ENCODE results near the gene TLX2. TPM values are rescaled to one million over a fixed set of nuclear protein-coding genes. Genes with fewer than 3 reads are reported as not detected.
A peak's percentile ranks its signal among the peaks of the same experiment; 100 is the strongest.

The TLX2 gene
- total and polyA plus RNA-seq, 2 of the 4 experiments (the other 2 are of a cell fraction) = not detected

- Histone ChIP-seq H2BK20ac (ENCODE audit: low read depth, low read length) (peak overlapping the region; percentile 32; the same call in 1 of the 2 replicates), H3K27ac (ENCODE audit: insufficient read depth, low read length) (peak overlapping the region; percentile 91), H4K91ac (ENCODE audit: insufficient read depth, low read depth, low read length) (peak overlapping the region; percentile 98), H3K4me2 (ENCODE audit: low read depth, low read length) (peak overlapping the region; percentile 87), H4K20me1 (ENCODE audit: insufficient read depth, low read length) (no peaks in the 10 kb centered on the region; the same call in 1 of the 2 replicates), H2BK120ac (ENCODE audit: low read depth, low read length) (peak overlapping the region; percentile 84), H2AK9ac (replicated peaks; ENCODE audit: low read depth, low read length, poor library complexity) (peak overlapping the region; percentile 97), H3K27me3 (ENCODE audit: control insufficient read depth, insufficient read depth, low read length) (no peaks in the 10 kb centered on the region), H4K5ac (ENCODE audit: low read depth, low read length) (peak overlapping the region; percentile 97; the same call in 1 of the 2 replicates), H3K9ac (ENCODE audit: low read depth, low read length) (peak overlapping the region; percentile 90), H3K79me1 (ENCODE audit: low read depth in 1 of 2, low read length in 2 of 2) (peaks cover 20 to 75% of the 10 kb centered on the region in 2 experiments), H3K4ac (ENCODE audit: low read depth, low read length) (peak overlapping the region; percentile 98), H4K8ac (ENCODE audit: low read depth in 2 of 2, low read length in 2 of 2) (peak overlapping the region in 1 of 2 experiments; percentile 94; a peak in 2 of 4 replicates), H3K23ac (ENCODE audit: low read depth, low read length) (peak overlapping the region; percentile 94), H3K9me1 (ENCODE audit: insufficient read depth, low read length) (peaks cover 16% of the 10 kb centered on the region; the same call in 1 of the 2 replicates), H3K14ac (replicated peaks; ENCODE audit: low read depth, low read length) (peak overlapping the region; percentile 98), H2AK5ac (ENCODE audit: low read depth, low read length) (peak overlapping the region; percentile 90), H2AFZ (replicated peaks; ENCODE audit: low read length, poor library complexity) (peak overlapping the region; percentile 98), H3K56ac (ENCODE audit: extremely low read depth, insufficient read depth, low read length) (peak overlapping the region; percentile 36), H3K18ac (ENCODE audit: low read depth, low read length) (peak overlapping the region; percentile 77; the same call in 1 of the 2 replicates), H3K9me3 (ENCODE audit: control insufficient read depth, insufficient read depth, low read length) (no peaks in the 10 kb centered on the region), H3K4me1 (ENCODE audit: control insufficient read depth, insufficient read depth, low read length) (peaks cover 24% of the 10 kb centered on the region), H2BK15ac (ENCODE audit: low read depth, low read length) (peak overlapping the region; percentile 3; the same call in 1 of the 3 replicates), H3K36me3 (ENCODE audit: control insufficient read depth, insufficient read depth, low read length) (peaks cover 25% of the 10 kb centered on the region), H3K4me3 (ENCODE audit: insufficient read depth, low read depth, low read length) (peak overlapping the region; percentile 78; the same call in 1 of the 2 replicates), H2BK5ac (ENCODE audit: low read depth, low read length, poor library complexity, severe bottlenecking) (peak overlapping the region; percentile 87)
- 79% methylated on average over 13 of the region's 21 CpGs; no CpG with 5 or more reads in 1 of the 2 experiments for WGBS, 2 experiments (ENCODE audit: extremely low coverage in 2 of 2, insufficient read length in 1 of 2)
- ATAC-seq (ENCODE audit: low read depth) (no peak), DNase-seq (no peak)
- ChIA-PET POLR2A (ENCODE audit: unreplicated experiment) (interaction anchor here (1.5 kb wide), 1 partner anchor 15 kb away, joined by 3 read pairs; no protein-coding TSS in a partner anchor), CTCF (no interaction called here)
- intact Hi-C loops (cut with micrococcal nuclease) = no loop called here
- in situ Hi-C loops (cut with MboI; ENCODE audit: low sequenced_read_pairs) = no loop called here
- TF ChIP-seq CTCF (conservative IDR thresholded peaks at IDR 0.05; ENCODE audit: low read depth, low read length) = no peak
- TF ChIP-seq CHD1 (IDR thresholded peaks at IDR 0.05; ENCODE audit: low read depth, low read length) = no peak
- TF ChIP-seq MAZ (IDR thresholded peaks at IDR 0.05; ENCODE audit: borderline replicate concordance, low read depth, low read length) = no peak
- no peak for TF ChIP-seq MXI1 (IDR thresholded peaks at IDR 0.05; ENCODE audit: borderline replicate concordance, low read depth, low read length)
- TF ChIP-seq, protein P1, sequence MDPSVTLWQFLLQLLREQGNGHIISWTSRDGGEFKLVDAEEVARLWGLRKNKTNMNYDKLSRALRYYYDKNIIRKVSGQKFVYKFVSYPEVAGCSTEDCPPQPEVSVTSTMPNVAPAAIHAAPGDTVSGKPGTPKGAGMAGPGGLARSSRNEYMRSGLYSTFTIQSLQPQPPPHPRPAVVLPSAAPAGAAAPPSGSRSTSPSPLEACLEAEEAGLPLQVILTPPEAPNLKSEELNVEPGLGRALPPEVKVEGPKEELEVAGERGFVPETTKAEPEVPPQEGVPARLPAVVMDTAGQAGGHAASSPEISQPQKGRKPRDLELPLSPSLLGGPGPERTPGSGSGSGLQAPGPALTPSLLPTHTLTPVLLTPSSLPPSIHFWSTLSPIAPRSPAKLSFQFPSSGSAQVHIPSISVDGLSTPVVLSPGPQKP (IDR thresholded peaks at IDR 0.05; ENCODE audit: borderline replicate concordance, low read depth, low read length) = no peak
- TF ChIP-seq RFX5 (IDR thresholded peaks at IDR 0.05; ENCODE audit: low read depth, low read length) = no peak
- dilution Hi-C loops (cut with HindIII; ENCODE audit: low sequenced_read_pairs, unreplicated experiment) = no loop called here
- no TSS peak for BruUV-seq (replicated peaks)
Observed at GRCh38 chr2:74551942-74552913, 38.0 kb downstream of the TLX2 start.
